Osteoblast (primary cell): ENCODE results near the gene MED17. TPM values are rescaled to one million over a fixed set of nuclear protein-coding genes. Genes with fewer than 3 reads are reported as not detected.

Experiments
- DNase-seq: peaks from one replicate; pipeline ENCODE4 v3.0.0; 2011; ENCODE audit warnings: low spot score, mixed read lengths; ENCODE audit not compliant: insufficient read length; ENCODE audit errors: missing footprints
- H2AFZ ChIP-seq: 2 replicates; pipeline ENCODE4 v1.6.0; 2011; ENCODE audit warnings: mild to moderate bottlenecking, low read length
- H3K27ac ChIP-seq: 2 replicates; pipeline ENCODE4 v1.5.1; 2011; ENCODE audit warnings: mild to moderate bottlenecking, low read depth, low read length, moderate library complexity
- H3K27me3 ChIP-seq: 2 replicates; pipeline ENCODE4 v1.6.0; 2012; ENCODE audit warnings: mild to moderate bottlenecking, control low read depth, inconsistent platforms, low read length, moderate library complexity; ENCODE audit not compliant: insufficient read depth
- H3K36me3 ChIP-seq: 2 replicates; pipeline ENCODE4 v1.5.1; 2011; ENCODE audit warnings: mild to moderate bottlenecking, low read length, control low read depth, moderate library complexity; ENCODE audit not compliant: insufficient read depth
- H3K4me1 ChIP-seq: 2 replicates; pipeline ENCODE4 v1.5.1; 2011; ENCODE audit warnings: mild to moderate bottlenecking, low read length, control low read depth, moderate library complexity; ENCODE audit not compliant: insufficient read depth
- H3K4me2 ChIP-seq: 2 replicates; pipeline ENCODE4 v1.6.0; 2011; ENCODE audit warnings: mild to moderate bottlenecking, low read length; ENCODE audit not compliant: insufficient read depth
- H3K4me3 ChIP-seq: fragments of 200-600 bp; sonication (generic); 3 replicates; pipeline ENCODE4 v1.5.1; 2012; ENCODE audit warnings: mild to moderate bottlenecking, low read length, inconsistent platforms; ENCODE audit not compliant: insufficient read depth
- H3K79me2 ChIP-seq: 2 replicates; pipeline ENCODE4 v1.6.0; 2012; ENCODE audit warnings: mild to moderate bottlenecking, low read length, control low read depth, inconsistent platforms; ENCODE audit not compliant: insufficient read depth
- H3K9me3 ChIP-seq: 2 replicates; pipeline ENCODE4 v1.5.1; 2011; ENCODE audit warnings: low read depth, low read length, control low read depth
- H4K20me1 ChIP-seq: 2 replicates; pipeline ENCODE4 v1.6.0; 2012; ENCODE audit warnings: mild to moderate bottlenecking, low read length, control low read depth; ENCODE audit not compliant: insufficient read depth
- CTCF ChIP-seq: IDR thresholded peaks from 2 replicates; pipeline ENCODE4 v1.5.1; 2011; ENCODE audit warnings: mild to moderate bottlenecking, low read depth, low read length, moderate library complexity; ENCODE audit errors: extremely low read depth
- total RNA-seq: library from RNA; depleted of rRNA; stranded (reverse); fragments of >200 nt; gene quantifications from 2 replicates; pipeline ENCODE4 v1.2.3, GENCODE V29; 2012

MED17 gene
- total RNA-seq, 1 donor, result 32.6 TPM

- Histone ChIP-seq H3K4me2 (no peak overlapping the region), H3K36me3 (no peaks in the 10 kb centered on the region), H3K4me3 (no peak overlapping the region), H4K20me1 (no peaks in the 10 kb centered on the region), H3K79me2 (peaks cover 15% of the 10 kb centered on the region), H3K4me1 (peaks cover 5% of the 10 kb centered on the region), H2AFZ (no peak overlapping the region), H3K9me3 (no peaks in the 10 kb centered on the region), H3K27ac (no peak overlapping the region), H3K27me3 (no peaks in the 10 kb centered on the region)
- TF ChIP-seq CTCF, result no peak
- DNase-seq, result no peak
These were observed 37.0 kb upstream of the MED17 start for GRCh38 chr11:93747122-93747521.

- H4K20me1 ChIP-seq, result no peaks in the 10 kb centered on the region
- peaks cover 6% of the 10 kb centered on the region for H3K36me3 ChIP-seq
- H3K4me2 ChIP-seq, result no peak overlapping the region
- TF ChIP-seq CTCF, result no peak
- no peaks in the 10 kb centered on the region for H3K9me3 ChIP-seq
- H3K27me3 ChIP-seq, result no peaks in the 10 kb centered on the region
- H2AFZ ChIP-seq, result no peak overlapping the region
- H3K4me3 ChIP-seq, result no peak overlapping the region
- no peaks in the 10 kb centered on the region for H3K4me1 ChIP-seq
- no peaks in the 10 kb centered on the region for H3K79me2 ChIP-seq
- DNase-seq, result no peak
- H3K27ac ChIP-seq, result no peak overlapping the region
These were observed 33.1 kb upstream of the MED17 start for GRCh38 chr11:93751001-93751400.

GRCh38 chr11:93753241-93753640 is 30.8 kb upstream of the MED17 start:
- peaks cover 17% of the 10 kb centered on the region for H3K36me3 ChIP-seq
- no peaks in the 10 kb centered on the region for H3K27me3 ChIP-seq
- DNase-seq, result no peak
- H4K20me1 ChIP-seq, result no peaks in the 10 kb centered on the region
- H2AFZ ChIP-seq, result no peak overlapping the region
- no peaks in the 10 kb centered on the region for H3K79me2 ChIP-seq
- TF ChIP-seq CTCF, result no peak
- no peaks in the 10 kb centered on the region for H3K4me1 ChIP-seq
- H3K9me3 ChIP-seq, result no peaks in the 10 kb centered on the region
- H3K4me2 ChIP-seq, result no peak overlapping the region
- H3K27ac ChIP-seq, result no peak overlapping the region
- no peak overlapping the region for H3K4me3 ChIP-seq

GRCh38 chr11:93756748-93757147 is 27.3 kb upstream of the MED17 start:
- DNase-seq, result no peak
- Histone ChIP-seq H3K4me2 (no peak overlapping the region), H3K4me1 (no peaks in the 10 kb centered on the region), H3K27ac (no peak overlapping the region), H4K20me1 (no peaks in the 10 kb centered on the region), H3K36me3 (peaks cover 29% of the 10 kb centered on the region), H2AFZ (no peak overlapping the region), H3K27me3 (no peaks in the 10 kb centered on the region), H3K79me2 (no peaks in the 10 kb centered on the region), H3K4me3 (no peak overlapping the region), H3K9me3 (no peaks in the 10 kb centered on the region)
- no peak for TF ChIP-seq CTCF
